Pancreas (tissue), 10 donors: ENCODE measurements around the gene SLC1A3. TPM values are rescaled to one million over a fixed set of nuclear protein-coding genes. Genes with fewer than 3 reads are reported as not detected.

ENCODE experiments used
- ATAC-seq, 4 donors: fragments of 200-7000 bp; cut with Tn5 transposase; one replicate each; pipeline versions ENCODE4 v1.8.0 to v1.9.1; 2020; ENCODE audit warnings: mild to moderate bottlenecking in 4 of 4, moderate library complexity in 4 of 4
- DNase-seq, 6 donors: peaks; one replicate each; pipeline ENCODE4 v3.0.0-alpha.2; 2020
- FAIRE-seq: peaks from 2 replicates; lab custom pipeline; 2012; peaks lifted over from hg19 to GRCh38; lab: Jason Lieb, UNC
- H3K27ac ChIP-seq, 4 donors: fragments of 200-600 bp; sonication (generic); 1 replicate in 3 of 4; 2 replicates in 1 of 4; pipeline versions ENCODE4 v1.5.0 to v1.8.0; 2020
- H3K27me3 ChIP-seq, 4 donors: fragments of 200-600 bp; one replicate each; pipeline ENCODE4 v1.8.0; 2021
- H3K36me3 ChIP-seq, 3 donors: fragments of 200-600 bp; sonication (generic) in 1 of 3; one replicate each; pipeline versions ENCODE4 v1.5.0 to v1.8.0; 2020 to 2021
- H3K4me1 ChIP-seq, 3 donors: fragments of 200-600 bp; one replicate each; pipeline ENCODE4 v1.8.0; 2021
- H3K4me3 ChIP-seq, 4 donors: fragments of 200-600 bp; sonication (generic) in 2 of 4; one replicate each; pipeline versions ENCODE4 v1.5.0 to v1.8.0; 2020 to 2021
- H3K9me3 ChIP-seq, 4 donors: fragments of 200-600 bp; one replicate each; pipeline ENCODE4 v1.8.0; 2021
- CTCF ChIP-seq, 4 donors: fragments of 200-600 bp; sonication (generic) in 3 of 4; IDR thresholded peaks; one replicate each; pipeline versions ENCODE4 v1.5.0 to v1.8.0; 2021; ENCODE audit warnings: antibody characterized with exemption in 4 of 4
- WGBS, 2 donors: extraction: QIAGEN DNeasy Blood & Tissue Kit; methylation state at CpG; one replicate each; pipeline ENCODE4 v1.1.7; 2013; 5-methylcytosine and 5-hydroxymethylcytosine counted together
- intact Hi-C, 3 donors: fragments of 100-400 bp; cut with DNase I; formaldehyde crosslinking; loops; one replicate each; pipeline versions ENCODE4 v1.11.1 to v1.14.2; 2022
- polyA plus RNA-seq, 2 donors: library from polyadenylated mRNA; stranded (reverse); fragments of 200-250 nt; gene quantifications; one replicate each; pipeline ENCODE4 v1.2.3, GENCODE V29; 2013
- total RNA-seq, 6 donors: library from RNA; stranded (reverse); fragmentation: NEBNext Ultra II Directional in 4 of 6; extraction: Animal tissue kit (Norgen Biotek cat#: 25700) in 4 of 6; gene quantifications; one replicate each; pipeline versions ENCODE4 v1.2.1 to v1.2.4, GENCODE V29; 2021 to 2023
- donor health status: healthy with polysubstance abuse.
- donor health status: DM: no; HTN: no; CAD: no; lungs with moderate emphysema.
- donor health status: DM: no; HTN: no; CAD: no.
- donor health status: control.
- donor health status: control.
- donor health status: Bipolar disorder and iron deficiency.
- donor health status: DM: yes; HTN: yes; CAD: no.
- donor health status: DM: no; HTN: no; CAD: no.
- donor health status: DM: no; HTN: no; CAD: no.
- donor health status: DM: yes; HTN: yes; CAD: no.

Gene SLC1A3
- total and polyA plus RNA-seq, 8 donors, result 0.87 to 21.0 (median 1.7) TPM

- Histone ChIP-seq H3K27ac (no peak overlapping the region), H3K4me3 (no peak overlapping the region), H3K4me1 (no peaks in the 10 kb centered on the region), H3K9me3 (no peaks in the 10 kb centered on the region), H3K27me3 (no peaks in the 10 kb centered on the region), H3K36me3 (no peaks in the 10 kb centered on the region)
- ATAC-seq, result no peak
- DNase-seq, result no peak
- intact Hi-C loops, result no loop called here
- FAIRE-seq, result no peak
- no peak for TF ChIP-seq CTCF (IDR thresholded peaks at IDR 0.05)
- WGBS, 2 donors, result 59 to 61% methylated on average over 7 of the region's 7 CpGs
Measured at GRCh38 chr5:36590513-36591286, 15.7 kb upstream of the SLC1A3 start.

GRCh38 chr5:36593867-36594266 lies 12.5 kb upstream of the SLC1A3 start:
- 71 to 77% methylated on average over 4 of the region's 4 CpGs for WGBS, 2 donors
- H3K9me3 ChIP-seq, result no peaks in the 10 kb centered on the region
- FAIRE-seq (no peak), DNase-seq (no peak), ATAC-seq (no peak)
- intact Hi-C loops, result no loop called here
- TF ChIP-seq CTCF (IDR thresholded peaks at IDR 0.05), result no peak
- H3K4me1 ChIP-seq, result no peaks in the 10 kb centered on the region
- H3K36me3 ChIP-seq, result no peaks in the 10 kb centered on the region
- H3K27ac ChIP-seq, result no peak overlapping the region
- no peak overlapping the region for H3K4me3 ChIP-seq
- H3K27me3 ChIP-seq, result no peaks in the 10 kb centered on the region

GRCh38 chr5:36596247-36596646 lies 10.2 kb upstream of the SLC1A3 start:
- H3K4me3 ChIP-seq, result no peak overlapping the region
- no peak for TF ChIP-seq CTCF (IDR thresholded peaks at IDR 0.05)
- no peaks in the 10 kb centered on the region for H3K27me3 ChIP-seq
- no peaks in the 10 kb centered on the region for H3K4me1 ChIP-seq
- 88 to 91% methylated on average over 1 of the region's 1 CpG for WGBS, 2 donors
- ATAC-seq (no peak), DNase-seq (no peak), FAIRE-seq (no peak)
- H3K9me3 ChIP-seq, result no peaks in the 10 kb centered on the region
- H3K27ac ChIP-seq, result no peak overlapping the region
- no peaks in the 10 kb centered on the region for H3K36me3 ChIP-seq
- intact Hi-C loops, result no loop called here

- 71 to 78% methylated on average over 6 of the region's 6 CpGs for WGBS, 2 donors
- TF ChIP-seq CTCF (IDR thresholded peaks at IDR 0.05), result no peak
Measured at GRCh38 chr5:36596756-36597155, 9.7 kb upstream of the SLC1A3 start.

GRCh38 chr5:36598045-36598444 lies 8.4 kb upstream of the SLC1A3 start:
- no peak overlapping the region for H3K27ac ChIP-seq
- H3K27me3 ChIP-seq, result no peaks in the 10 kb centered on the region
- intact Hi-C loops, result no loop called here
- H3K9me3 ChIP-seq, result no peaks in the 10 kb centered on the region
- H3K4me1 ChIP-seq, result no peaks in the 10 kb centered on the region
- H3K36me3 ChIP-seq, result no peaks in the 10 kb centered on the region
- DNase-seq, result no peak
- 78 to 87% methylated on average over 3 of the region's 3 CpGs for WGBS, 2 donors
- no peak for ATAC-seq
- FAIRE-seq, result no peak
- no peak overlapping the region for H3K4me3 ChIP-seq
- TF ChIP-seq CTCF (IDR thresholded peaks at IDR 0.05), result no peak

More at GRCh38 chr5:36596756-36597155, 9.7 kb upstream of the SLC1A3 start:
- H3K27me3 ChIP-seq, result no peaks in the 10 kb centered on the region
- ATAC-seq (no peak), FAIRE-seq (no peak), DNase-seq (no peak)
- H3K4me3 ChIP-seq, result no peak overlapping the region
- no peaks in the 10 kb centered on the region for H3K9me3 ChIP-seq
- intact Hi-C loops, result no loop called here
- no peak overlapping the region for H3K27ac ChIP-seq
- no peaks in the 10 kb centered on the region for H3K36me3 ChIP-seq
- no peaks in the 10 kb centered on the region for H3K4me1 ChIP-seq
